Fibroblast of lung (primary cell): ENCODE data around the gene DAGLA. TPM values are rescaled to one million over a fixed set of nuclear protein-coding genes. Genes with fewer than 3 reads are reported as not detected.
A peak's percentile ranks its signal among the peaks of the same experiment; 100 is the strongest.

Experiments
- DNase-seq, 2 donors: peaks; one replicate each; pipeline versions ENCODE4 v3.0.0 to v3.0.0-alpha.2; 2010; ENCODE audit warnings: low read depth in 2 of 2
- H2AFZ ChIP-seq: 2 replicates; pipeline ENCODE4 v1.5.1; 2012; ENCODE audit warnings: low read length, control low read depth, inconsistent platforms
- H3K27ac ChIP-seq: 2 replicates; pipeline ENCODE4 v1.5.1; 2011; ENCODE audit warnings: low read length, control low read depth; ENCODE audit not compliant: insufficient read depth
- H3K27me3 ChIP-seq: 2 replicates; pipeline ENCODE4 v1.5.1; 2011; ENCODE audit warnings: mild to moderate bottlenecking, low read length; ENCODE audit not compliant: control insufficient read depth, insufficient read depth
- H3K36me3 ChIP-seq: 2 replicates; pipeline ENCODE4 v1.5.1; 2011; ENCODE audit warnings: low read length; ENCODE audit not compliant: control insufficient read depth, insufficient read depth
- H3K4me1 ChIP-seq: 2 replicates; pipeline ENCODE4 v1.5.1; 2011; ENCODE audit warnings: low read length; ENCODE audit not compliant: control insufficient read depth, insufficient read depth; ENCODE audit errors: extremely low read depth
- H3K4me2 ChIP-seq: 2 replicates; pipeline ENCODE4 v1.5.1; 2011; ENCODE audit warnings: low read length, control low read depth; ENCODE audit not compliant: insufficient read depth; ENCODE audit errors: extremely low read depth
- H3K4me3 ChIP-seq, 4 experiments: fragments of 200-600 bp in 1 of 4; sonication (generic) in 1 of 4; replicated peaks in 1 of 4; 2 replicates each; pipeline ENCODE4 v1.5.1; 2011 to 2016; ENCODE audit warnings: low read length in 4 of 4, low read depth in 3 of 4, mild to moderate bottlenecking in 3 of 4, control low read depth in 2 of 4, inconsistent platforms in 1 of 4, mixed read lengths in 1 of 4; ENCODE audit not compliant: insufficient read depth in 1 of 4; ENCODE audit errors: control extremely low read depth in 1 of 4
- H3K79me2 ChIP-seq: 2 replicates; pipeline ENCODE4 v1.5.1; 2012; ENCODE audit warnings: mild to moderate bottlenecking, low read length, inconsistent platforms; ENCODE audit not compliant: control insufficient read depth, insufficient read depth
- H3K9ac ChIP-seq: 2 replicates; pipeline ENCODE4 v1.5.1; 2011; ENCODE audit warnings: mild to moderate bottlenecking, low read length, control low read depth; ENCODE audit not compliant: insufficient read depth
- H3K9me3 ChIP-seq: 2 replicates; pipeline ENCODE4 v1.5.1; 2012; ENCODE audit warnings: low read depth, low read length; ENCODE audit not compliant: control insufficient read depth, insufficient read depth
- H4K20me1 ChIP-seq: 2 replicates; pipeline ENCODE4 v1.5.1; 2011; ENCODE audit warnings: low read length; ENCODE audit not compliant: control insufficient read depth, insufficient read depth; ENCODE audit errors: extremely low read depth
- EZH2 ChIP-seq: IDR thresholded peaks from 2 replicates; pipeline ENCODE4 v1.5.1; 2012; ENCODE audit warnings: low read length, control low read depth, mild to moderate bottlenecking; ENCODE audit errors: missing control alignments
- polyA plus RNA-seq, 2 donors: library from polyadenylated mRNA; depleted of rRNA in 1 of 2; stranded (reverse) in 1 of 2; unstranded in 1 of 2; fragments of >200 nt; gene quantifications; 2 replicates each; pipeline ENCODE4 v1.2.1, GENCODE V29; 2011 to 2012; ENCODE audit warnings: missing spikeins in 1 of 2
- total RNA-seq: library from RNA; depleted of rRNA; stranded (reverse); fragments of >200 nt; gene quantifications from 2 replicates; pipeline ENCODE4 v1.2.1, GENCODE V29; 2014
- TF ChIP-seq, protein P1 (sequence below), 2 donors: IDR thresholded peaks in 1 of 2; conservative IDR thresholded peaks in 1 of 2; 1 replicate in 1 of 2; 2 replicates in 1 of 2; pipeline ENCODE4 v1.5.1; 2011 to 2012; ENCODE audit warnings: low read length in 2 of 2, control low read depth in 1 of 2, inconsistent platforms in 1 of 2, low read depth in 1 of 2, mild to moderate bottlenecking in 1 of 2

Gene DAGLA
- total and polyA plus RNA-seq, 2 donors (not counting 1 experiment from before 2014, with no cell fraction given): 1.00 to 2.0 TPM

DNA sequence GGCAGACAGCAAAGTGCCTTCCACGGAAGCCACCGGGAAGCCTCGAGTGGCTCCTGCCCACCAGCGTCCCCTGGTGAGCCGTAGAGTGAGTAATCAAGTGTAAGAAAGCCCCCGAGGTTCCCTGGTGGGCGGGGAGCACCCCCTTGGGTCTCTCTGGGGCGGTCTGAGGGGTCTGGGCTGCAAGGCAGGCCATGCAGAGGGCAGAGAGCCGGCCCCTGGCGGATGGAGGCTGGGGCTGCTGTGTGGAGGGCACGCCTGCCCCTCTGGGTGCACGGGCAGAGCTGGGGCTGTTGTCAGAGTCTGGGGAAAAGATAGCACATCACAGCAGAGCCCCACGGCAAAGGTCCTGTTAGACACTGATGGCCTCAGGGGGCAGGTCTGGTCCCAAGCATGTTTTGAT lies 46.6 kb downstream of the DAGLA start:
- H3K4me3 ChIP-seq: no peak overlapping the region
- H3K9me3 ChIP-seq: no peaks in the 10 kb centered on the region
- H3K9ac ChIP-seq: no peak overlapping the region
- no peak overlapping the region for H3K27ac ChIP-seq
- peaks cover 5% of the 10 kb centered on the region for H3K36me3 ChIP-seq
- H3K4me2 ChIP-seq: no peak overlapping the region
- TF ChIP-seq, protein P1, sequence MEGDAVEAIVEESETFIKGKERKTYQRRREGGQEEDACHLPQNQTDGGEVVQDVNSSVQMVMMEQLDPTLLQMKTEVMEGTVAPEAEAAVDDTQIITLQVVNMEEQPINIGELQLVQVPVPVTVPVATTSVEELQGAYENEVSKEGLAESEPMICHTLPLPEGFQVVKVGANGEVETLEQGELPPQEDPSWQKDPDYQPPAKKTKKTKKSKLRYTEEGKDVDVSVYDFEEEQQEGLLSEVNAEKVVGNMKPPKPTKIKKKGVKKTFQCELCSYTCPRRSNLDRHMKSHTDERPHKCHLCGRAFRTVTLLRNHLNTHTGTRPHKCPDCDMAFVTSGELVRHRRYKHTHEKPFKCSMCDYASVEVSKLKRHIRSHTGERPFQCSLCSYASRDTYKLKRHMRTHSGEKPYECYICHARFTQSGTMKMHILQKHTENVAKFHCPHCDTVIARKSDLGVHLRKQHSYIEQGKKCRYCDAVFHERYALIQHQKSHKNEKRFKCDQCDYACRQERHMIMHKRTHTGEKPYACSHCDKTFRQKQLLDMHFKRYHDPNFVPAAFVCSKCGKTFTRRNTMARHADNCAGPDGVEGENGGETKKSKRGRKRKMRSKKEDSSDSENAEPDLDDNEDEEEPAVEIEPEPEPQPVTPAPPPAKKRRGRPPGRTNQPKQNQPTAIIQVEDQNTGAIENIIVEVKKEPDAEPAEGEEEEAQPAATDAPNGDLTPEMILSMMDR (conservative IDR thresholded peaks at IDR 0.05 in 1 of 2, IDR thresholded peaks at IDR 0.05 in 1 of 2; ENCODE audit: low read depth in 1 of 2, low read length in 2 of 2): no peak
- no peak for TF ChIP-seq EZH2
- no peak for DNase-seq
- H3K79me2 ChIP-seq: no peaks in the 10 kb centered on the region
- no peak overlapping the region for H2AFZ ChIP-seq
- H4K20me1 ChIP-seq: no peaks in the 10 kb centered on the region
- H3K4me1 ChIP-seq: no peaks in the 10 kb centered on the region
- no peaks in the 10 kb centered on the region for H3K27me3 ChIP-seq

DNA sequence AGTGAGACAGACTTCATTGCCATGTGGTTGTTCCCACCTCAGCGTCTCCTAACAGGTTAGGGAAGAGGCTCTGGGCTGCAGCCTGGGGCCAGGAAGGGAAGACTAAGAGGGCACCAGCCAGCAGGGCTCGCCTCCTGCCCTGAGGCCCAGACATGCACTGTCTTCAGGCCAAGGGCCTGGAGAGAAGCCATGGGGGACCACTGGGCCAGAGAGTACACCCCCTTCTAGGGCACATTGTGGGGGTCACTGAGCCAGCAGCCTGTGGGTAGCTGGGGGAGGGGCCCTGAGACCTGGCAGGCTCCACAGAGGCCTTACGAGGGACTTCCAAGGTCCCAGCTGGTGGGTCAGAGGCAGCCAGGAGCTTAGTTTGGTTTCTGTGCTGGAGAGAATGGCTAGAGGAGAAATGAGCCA lies 47.2 kb downstream of the DAGLA start:
- Histone ChIP-seq H3K9ac (no peak overlapping the region), H4K20me1 (no peaks in the 10 kb centered on the region), H3K9me3 (no peaks in the 10 kb centered on the region), H3K27ac (no peak overlapping the region), H3K4me3 (no peak overlapping the region), H3K4me2 (no peak overlapping the region), H2AFZ (no peak overlapping the region), H3K27me3 (no peaks in the 10 kb centered on the region), H3K79me2 (no peaks in the 10 kb centered on the region), H3K4me1 (peaks cover under 1% of the 10 kb centered on the region), H3K36me3 (peaks cover 5% of the 10 kb centered on the region)
- DNase-seq: no peak
- TF ChIP-seq EZH2: no peak
- TF ChIP-seq, protein P1 (conservative IDR thresholded peaks at IDR 0.05 in 1 of 2, IDR thresholded peaks at IDR 0.05 in 1 of 2; ENCODE audit: low read depth in 1 of 2, low read length in 2 of 2): no peak

DNA sequence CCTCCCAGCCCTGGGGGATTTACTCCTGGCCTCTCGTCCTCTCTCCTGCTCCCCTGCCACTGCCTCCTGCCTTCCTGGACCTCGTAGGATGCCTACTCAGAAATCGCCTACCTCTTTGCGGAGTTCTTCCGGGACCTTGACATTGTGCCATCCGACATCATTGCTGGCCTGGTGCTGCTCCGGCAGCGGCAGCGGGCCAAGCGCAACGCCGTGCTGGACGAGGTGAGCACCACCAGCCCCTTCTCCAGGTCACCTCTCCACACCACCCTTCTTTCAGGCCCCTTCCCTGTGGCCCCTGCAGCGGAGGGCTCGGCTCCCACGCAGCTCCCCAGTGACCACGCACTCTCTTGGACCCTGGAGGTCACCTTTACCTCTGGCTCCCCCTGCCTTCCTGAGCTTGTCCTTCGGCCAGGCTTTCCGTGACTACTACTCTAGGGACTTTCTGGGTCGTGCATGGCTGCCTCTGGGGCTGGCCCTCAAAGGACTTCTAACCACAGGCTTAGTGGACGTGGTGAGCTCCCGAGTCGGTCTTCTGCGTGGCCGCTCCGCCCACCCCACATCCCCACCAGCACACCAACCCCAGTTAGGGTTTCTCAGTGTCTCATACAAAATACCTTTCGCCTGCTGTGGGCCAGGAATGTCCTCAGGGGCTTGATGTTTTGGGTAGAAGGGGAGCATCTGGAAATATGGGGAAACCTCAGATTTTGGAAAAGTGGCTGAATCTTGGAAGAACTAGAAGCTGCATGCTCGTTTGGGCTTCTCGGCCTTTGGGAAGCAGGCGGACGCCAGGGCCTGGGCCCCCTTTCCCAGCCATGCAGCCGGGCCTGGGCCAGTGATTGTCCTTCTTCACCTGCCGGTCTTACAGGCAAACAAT lies 48.1 kb downstream of the DAGLA start:
- no peaks in the 10 kb centered on the region for H3K79me2 ChIP-seq
- H3K36me3 ChIP-seq: peaks cover 7% of the 10 kb centered on the region
- no peak overlapping the region for H3K27ac ChIP-seq
- peak in 1 of 2 donors; percentile 29 for DNase-seq
- H4K20me1 ChIP-seq: no peaks in the 10 kb centered on the region
- H3K9ac ChIP-seq: no peak overlapping the region
- no peak overlapping the region for H3K4me3 ChIP-seq
- H3K9me3 ChIP-seq: no peaks in the 10 kb centered on the region
- no peaks in the 10 kb centered on the region for H3K27me3 ChIP-seq
- H2AFZ ChIP-seq: no peak overlapping the region
- peaks cover 9% of the 10 kb centered on the region for H3K4me1 ChIP-seq
- no peak overlapping the region for H3K4me2 ChIP-seq
- TF ChIP-seq, protein P1 (conservative IDR thresholded peaks at IDR 0.05 in 1 of 2, IDR thresholded peaks at IDR 0.05 in 1 of 2; ENCODE audit: low read depth in 1 of 2, low read length in 2 of 2): no peak
- no peak for TF ChIP-seq EZH2
